IPS-NIHi7 (cell line): ENCODE results near the gene C2CD2L.
"Not testable (repeated sequence)": the region's sequence is repeated elsewhere in the genome, so short reads cannot be mapped to it uniquely, and the experiment has no call there.

Source experiments
- DNase-seq: peaks from one replicate; pipeline ENCODE4 v3.0.0; 2012; ENCODE audit warnings: mixed read lengths; ENCODE audit errors: extremely low spot score

C2CD2L gene

DNA sequence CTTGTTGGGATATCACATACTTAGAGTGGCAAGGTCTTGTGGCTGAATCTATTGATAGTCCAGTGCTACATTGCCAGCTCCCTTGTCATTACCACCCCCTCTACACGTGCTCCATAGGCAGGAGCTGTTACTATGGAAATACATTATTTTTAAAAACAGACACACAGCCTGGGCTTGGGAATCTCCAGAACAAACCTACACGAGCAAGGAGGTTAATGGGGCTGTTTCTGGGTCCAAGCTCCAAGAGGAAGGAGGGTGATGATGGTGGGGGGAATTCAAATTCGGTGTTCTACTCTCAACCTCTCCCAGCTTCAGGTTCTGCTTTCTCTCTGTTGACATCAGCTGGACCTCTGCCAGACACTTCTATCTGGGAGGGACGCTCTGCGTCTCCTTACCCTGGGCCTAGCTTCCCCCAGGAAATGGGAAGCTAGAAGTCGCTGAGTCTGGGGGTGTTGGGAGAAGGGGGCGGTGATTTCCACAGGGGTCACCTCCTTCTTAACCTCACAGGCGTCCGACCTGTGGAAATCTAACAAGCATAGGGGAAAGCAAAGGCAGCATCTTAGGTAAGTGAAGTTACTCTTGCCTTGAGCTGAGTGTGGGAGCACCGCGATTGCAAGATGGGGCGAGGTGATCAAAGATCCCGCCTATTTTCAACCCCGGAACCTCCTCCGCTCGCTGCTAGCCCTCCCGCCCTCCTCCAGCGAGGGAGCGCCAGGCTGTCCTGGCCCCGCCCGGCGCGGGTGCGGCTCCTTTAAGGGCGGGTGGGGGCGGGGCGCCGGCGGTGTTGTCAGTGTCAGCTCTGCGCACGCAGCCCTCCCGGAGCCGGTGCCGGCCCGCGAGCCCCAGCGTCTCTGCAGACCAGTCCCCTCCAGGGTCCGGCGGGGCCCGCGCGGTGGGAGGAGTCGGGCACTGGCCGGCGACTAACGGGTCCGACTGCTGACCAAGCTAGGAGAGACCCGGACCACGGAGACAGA is at the start of gene C2CD2L:
Gene C2CD2L, plus strand, starts transcription at position 781 of the 974 bp plus-strand sequence. CDS start 398 bp downstream, outside the sequence.
- peak; percentile 93 for DNase-seq

DNA sequence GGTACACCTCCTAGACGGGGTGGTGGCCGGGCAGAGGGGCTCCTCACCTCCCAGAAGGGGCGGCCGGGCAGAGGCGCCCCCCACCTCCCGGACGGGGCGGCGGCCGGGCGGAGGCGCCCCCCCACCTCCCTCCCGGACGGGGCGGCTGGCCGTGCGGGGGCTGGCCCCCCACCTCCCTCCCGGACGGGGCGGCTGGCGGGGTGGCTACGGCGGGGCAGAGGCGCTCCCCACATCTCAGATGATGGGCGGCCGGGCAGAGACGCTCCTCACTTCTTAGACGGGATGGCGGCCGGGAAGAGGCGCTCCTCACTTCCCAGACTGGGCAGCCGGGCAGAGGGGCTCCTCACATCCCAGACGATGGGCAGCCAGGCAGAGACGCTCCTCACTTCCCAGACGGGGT is 48.0 kb upstream of the C2CD2L start:
- not testable (repeated sequence) for DNase-seq

DNA sequence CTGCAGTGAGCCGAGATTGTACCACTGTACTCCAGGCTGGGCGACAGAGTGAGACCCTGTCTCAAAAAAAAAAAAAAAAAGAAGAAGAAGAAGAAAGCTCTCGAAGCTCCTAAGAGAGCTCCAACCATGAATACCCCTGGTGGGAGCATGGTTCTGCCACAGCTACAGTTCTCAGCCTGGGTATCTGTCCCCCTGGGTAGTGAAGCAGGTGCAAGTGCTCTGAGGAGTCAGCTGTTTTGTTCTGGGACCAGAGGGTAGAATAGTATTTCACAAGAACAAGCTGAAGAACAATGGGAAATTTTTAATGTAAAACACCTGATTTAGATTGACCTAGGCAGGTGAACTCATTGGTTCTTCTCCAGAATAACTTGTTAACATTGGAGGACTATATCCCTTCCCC is 45.9 kb upstream of the C2CD2L start:
- DNase-seq: no peak

DNA sequence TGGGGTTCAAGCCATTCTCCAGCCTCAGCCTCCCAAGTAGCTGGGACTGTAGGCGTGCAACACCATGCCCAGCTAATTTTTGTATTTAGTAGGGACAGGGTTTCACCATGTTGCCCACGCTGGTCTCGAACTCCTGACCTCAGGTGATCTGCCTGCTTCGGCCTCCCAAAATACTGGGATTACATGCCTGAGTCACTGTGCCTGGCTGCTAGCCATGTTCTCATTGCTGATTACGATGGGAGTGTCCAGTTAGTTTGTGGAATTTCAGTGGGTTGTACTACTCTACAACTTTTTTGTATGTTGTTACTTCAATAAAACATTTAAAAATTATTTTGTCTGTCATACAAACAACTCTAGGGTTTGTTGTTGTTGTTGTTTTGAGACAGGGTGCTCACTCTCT is 44.4 kb upstream of the C2CD2L start:
- no peak for DNase-seq

DNA sequence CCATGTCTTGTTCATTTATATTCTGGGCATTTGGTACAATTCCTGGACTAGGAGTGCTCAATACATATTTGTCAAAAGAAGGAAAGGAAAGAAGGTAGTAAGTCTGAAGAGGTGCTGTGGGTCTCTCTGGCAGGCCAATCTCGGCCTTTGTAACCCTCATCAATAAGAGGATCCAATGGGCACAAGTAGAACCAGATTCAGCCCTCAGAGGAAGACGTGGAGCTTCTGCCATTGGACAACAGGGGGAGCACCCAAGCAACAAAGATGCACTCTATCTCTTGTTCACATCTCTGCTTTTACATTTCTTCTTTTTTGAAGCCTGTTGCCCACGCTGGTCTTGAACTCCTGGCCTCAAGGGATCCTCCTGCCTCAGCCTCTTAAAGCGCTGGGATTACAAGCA is 41.8 kb upstream of the C2CD2L start:
- DNase-seq: peak; percentile 42

DNA sequence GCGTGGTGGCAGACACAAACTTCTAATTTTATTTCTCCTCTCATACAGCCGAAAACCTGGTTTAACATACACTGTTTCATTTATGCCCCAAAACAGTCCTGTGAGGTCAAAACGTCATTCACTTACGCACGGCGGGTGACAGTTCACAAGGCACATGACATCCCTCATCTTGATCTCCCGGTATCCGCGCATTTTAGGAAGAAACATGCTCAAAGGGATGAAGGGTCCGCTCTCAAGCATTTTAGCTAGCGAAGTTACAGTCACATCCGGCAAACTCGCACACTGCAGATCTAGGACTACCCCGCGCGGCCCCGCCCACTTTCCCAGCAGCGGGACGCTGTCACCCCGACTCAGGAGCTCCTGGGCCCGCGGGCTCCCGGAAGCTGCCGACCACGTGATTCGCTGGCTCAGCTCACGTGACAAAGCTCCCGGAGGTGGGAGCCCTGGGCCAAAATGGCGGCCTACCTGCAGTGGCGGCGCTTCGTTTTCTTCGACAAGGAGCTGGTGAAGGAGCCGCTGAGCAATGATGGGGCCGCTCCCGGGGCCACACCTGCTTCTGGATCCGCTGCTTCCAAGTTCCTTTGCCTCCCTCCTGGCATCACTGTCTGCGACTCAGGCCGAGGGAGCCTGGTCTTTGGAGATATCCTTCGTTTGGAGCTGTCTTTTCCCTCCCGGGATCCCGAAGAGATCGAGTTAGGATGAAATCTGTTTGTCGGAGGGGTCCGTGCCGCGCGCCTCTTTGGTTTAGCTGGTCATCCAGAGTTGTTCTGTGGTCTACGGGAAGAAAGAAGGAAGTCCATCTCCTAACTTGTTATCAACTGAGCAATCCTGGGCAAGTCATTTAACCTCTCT is 39.5 kb upstream of the C2CD2L start, which contains the start of gene VPS11:
Gene VPS11, plus strand, starts transcription at position 448 of the 852 bp plus-strand sequence. Its CDS starts 6 bp downstream, at position 454.
- DNase-seq: peak; percentile 99

DNA sequence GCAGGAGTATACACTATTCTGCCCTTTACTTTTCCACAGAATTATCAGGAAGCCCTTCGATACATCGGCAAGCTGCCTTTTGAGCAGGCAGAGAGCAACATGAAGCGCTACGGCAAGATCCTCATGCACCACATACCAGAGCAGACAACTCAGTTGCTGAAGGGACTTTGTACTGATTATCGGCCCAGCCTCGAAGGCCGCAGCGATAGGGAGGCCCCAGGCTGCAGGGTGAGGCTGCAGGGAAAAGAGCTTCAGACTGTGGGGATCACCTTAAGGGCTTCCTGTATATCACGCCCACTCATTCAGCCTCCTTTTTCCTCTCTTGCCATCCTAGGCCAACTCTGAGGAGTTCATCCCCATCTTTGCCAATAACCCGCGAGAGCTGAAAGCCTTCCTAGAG is 29.3 kb upstream of the C2CD2L start:
- DNase-seq: no peak

DNA sequence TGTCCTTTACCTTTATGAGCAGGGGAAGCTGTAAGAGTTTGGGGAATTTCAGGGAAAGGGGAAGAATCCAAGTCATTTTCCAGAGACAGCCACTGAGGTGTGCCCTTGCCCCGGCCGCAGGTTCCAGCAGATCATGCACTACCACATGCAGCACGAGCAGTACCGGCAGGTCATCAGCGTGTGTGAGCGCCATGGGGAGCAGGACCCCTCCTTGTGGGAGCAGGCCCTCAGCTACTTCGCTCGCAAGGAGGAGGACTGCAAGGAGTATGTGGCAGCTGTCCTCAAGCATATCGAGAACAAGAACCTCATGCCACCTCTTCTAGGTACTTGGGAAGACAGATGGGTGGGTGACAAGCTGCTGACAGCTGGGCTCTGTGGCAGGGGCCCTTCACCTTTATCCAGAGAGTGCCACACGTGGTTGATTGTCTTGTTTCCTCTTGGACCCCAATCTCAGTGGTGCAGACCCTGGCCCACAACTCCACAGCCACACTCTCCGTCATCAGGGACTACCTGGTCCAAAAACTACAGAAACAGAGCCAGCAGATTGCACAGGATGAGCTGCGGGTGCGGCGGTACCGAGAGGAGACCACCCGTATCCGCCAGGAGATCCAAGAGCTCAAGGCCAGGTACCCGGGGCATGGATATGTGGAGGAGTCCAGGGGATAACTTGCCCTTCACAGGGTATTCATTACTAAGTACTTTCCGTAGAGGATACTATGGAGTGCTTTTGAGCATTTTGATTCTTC is 28.3 kb upstream of the C2CD2L start:
- DNase-seq: no peak

DNA sequence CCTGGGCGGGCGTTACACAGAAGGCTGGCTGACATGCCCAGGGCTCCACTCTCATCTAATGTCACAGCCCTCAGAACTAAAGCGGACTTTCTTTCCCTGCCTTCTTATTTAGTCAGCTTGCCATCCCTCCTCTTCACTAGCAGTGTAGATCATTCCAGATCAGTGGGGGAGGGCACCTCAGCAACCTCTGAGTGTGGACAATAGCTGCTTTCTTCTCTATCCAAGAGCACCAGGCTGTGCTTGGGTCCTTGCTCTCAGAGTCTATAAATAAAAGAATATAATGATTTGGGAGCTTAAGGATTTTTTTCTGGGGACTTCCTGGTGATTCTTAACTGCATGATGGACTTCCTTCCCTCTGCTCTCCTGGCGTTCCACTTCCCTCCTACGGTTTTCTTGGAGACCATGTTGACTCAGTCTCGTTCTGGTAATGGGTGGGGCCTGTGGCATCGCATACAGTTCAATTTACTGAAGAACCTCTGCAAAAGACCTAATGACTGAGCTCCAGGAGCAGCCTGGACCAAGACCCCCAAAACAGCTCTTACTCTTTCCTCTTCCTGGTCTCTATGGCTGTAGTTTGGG is 25.4 kb upstream of the C2CD2L start:
- no peak for DNase-seq

DNA sequence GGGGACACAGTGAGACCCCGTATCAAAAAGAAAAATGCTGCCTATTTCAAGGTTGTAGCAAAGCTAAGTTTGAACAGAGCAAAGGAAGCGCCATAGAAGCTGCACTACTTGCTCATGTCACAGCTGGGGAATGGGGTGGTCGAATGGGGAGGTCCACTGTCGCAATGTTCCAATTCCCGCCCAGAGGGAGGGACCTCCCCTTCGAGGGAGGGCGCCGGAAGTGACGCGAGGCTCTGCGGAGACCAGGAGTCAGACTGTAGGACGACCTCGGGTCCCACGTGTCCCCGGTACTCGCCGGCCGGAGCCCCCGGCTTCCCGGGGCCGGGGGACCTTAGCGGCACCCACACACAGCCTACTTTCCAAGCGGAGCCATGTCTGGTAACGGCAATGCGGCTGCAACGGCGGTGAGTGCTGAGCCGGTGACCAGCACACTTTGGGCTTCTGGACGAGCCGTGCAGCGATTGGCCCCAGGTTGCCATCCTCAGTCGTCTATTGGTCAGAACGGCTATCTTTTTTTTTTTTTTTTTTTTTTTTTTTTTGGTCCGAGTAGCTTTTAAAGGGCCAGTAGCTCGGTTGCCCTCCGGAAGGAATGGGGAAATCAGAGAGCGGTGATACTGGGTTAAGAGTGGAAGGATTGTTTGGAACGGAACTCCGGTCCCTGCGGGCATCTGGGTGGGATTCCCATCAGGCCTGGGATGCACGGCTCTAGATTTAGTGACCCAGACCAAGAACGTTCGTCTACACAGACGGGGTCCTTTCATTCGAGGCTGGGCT is 22.3 kb upstream of the C2CD2L start, which contains the start of gene HMBS:
Gene HMBS, plus strand, starts transcription at position 219 of the 774 bp plus-strand sequence. Its CDS starts 153 bp downstream, at position 372.
- peak; percentile 95 for DNase-seq

DNA sequence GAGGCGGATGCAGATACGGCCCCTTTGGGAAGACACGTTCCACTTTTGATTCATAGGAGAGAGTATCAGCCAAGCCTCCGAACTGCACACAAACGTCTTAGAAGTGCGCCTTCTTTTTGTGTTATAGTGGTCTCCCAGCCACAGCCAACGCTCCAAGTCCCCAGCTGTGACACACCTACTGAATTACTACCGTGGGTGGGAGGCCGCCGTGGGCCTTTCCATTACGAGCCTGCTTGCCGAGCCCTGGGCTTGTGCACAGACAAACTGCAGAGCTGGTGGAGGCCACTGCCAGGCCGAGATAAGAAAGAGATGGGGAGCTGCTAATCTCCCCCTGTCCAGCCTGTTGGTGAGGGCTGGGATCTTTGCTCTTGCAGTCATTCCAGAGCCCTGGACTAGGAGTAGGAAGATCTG is 21.7 kb upstream of the C2CD2L start:
- DNase-seq: no peak

DNA sequence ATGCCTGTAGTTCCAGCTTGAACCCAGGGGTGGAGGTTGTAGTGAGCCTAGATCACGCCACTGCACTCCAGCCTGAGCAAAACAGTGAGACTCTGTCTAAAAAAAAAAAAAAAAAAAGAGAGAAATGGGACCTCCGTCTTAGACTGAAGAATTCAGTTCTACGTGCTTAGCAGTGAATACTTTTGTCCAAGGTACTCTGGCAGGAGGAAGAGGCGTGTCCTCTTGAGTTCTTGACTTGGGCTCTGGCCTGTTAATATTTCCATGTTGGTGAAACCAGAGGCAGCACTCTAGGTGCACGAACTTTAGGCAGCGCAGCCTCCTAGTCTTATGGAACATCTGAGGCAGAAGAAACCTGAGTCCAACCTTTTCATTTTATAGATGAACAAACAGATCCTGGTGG is 20.0 kb upstream of the C2CD2L start:
- DNase-seq: no peak

DNA sequence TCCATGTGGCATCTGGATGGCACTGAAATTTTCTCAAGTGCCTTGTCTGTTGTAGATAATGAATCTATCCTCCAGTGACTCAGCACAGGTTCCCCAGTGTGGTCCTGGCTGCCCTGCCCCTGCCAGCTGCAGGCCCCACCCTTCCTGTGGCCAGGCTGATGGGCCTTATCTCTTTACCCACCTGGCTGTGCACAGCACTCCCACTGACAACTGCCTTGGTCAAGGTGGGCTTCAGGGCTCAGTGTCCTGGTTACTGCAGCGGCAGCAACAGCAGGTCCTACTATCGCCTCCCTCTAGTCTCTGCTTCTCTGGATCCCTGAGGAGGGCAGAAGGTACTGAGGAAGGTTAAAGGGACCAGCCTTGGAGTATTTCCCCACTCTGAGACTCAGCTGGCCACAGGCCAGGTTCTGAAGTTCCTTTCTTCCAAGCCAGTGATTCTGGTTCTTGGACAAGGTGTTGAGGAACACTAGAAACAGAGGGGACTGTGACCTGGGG is 19.4 kb upstream of the C2CD2L start:
- no peak for DNase-seq

DNA sequence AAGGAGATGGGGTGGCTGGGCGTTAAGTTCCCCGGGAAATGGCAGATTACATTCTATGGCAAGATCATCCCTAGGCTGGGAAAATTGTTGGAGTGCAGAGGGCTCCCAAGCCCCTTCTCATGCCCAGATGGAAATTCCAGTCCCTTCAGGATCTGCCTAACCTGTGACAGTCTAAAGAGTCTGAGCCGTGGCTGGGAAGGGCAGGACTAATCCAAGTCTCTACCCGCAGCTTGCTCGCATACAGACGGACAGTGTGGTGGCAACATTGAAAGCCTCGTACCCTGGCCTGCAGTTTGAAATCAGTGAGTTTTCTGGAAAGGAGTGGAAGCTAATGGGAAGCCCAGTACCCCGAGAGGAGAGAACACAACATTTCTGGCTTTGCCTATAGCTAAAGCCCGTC is 18.7 kb upstream of the C2CD2L start:
- no peak for DNase-seq

DNA sequence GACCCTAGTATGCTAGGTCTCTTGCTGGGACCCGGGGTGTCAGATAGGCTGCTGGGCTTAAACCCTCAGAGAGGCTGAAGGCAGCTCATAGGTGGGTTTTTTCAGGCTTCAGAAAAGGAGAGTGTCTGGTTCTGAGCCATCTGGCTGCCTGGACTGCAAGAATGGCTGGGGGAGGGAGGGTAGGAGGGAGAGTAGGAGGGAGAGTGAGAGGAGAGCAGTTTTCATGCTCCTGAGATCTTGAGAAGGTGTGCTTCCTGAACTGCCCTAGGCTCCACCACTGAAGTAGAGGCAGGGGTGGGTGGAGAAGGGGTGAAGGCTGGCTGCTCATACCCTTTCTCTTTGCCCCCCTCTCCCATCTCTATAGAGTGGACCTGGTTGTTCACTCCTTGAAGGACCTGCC is 17.8 kb upstream of the C2CD2L start:
- no peak for DNase-seq

DNA sequence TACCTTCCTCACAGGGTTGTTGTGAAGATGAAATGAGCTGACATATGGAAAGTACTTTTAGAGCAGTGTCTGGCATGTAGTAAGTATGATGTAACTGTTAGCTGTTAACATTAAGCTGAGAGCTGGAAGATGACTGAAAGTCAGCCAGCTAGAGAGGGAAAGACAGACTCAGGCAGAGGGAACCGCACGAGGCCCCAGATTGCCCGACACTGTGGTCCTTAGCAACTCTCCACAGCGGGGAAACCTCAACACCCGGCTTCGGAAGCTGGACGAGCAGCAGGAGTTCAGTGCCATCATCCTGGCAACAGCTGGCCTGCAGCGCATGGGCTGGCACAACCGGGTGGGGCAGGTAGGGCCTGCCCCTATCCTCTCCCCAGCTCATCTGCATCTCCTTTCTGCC is 16.0 kb upstream of the C2CD2L start:
- no peak for DNase-seq

DNA sequence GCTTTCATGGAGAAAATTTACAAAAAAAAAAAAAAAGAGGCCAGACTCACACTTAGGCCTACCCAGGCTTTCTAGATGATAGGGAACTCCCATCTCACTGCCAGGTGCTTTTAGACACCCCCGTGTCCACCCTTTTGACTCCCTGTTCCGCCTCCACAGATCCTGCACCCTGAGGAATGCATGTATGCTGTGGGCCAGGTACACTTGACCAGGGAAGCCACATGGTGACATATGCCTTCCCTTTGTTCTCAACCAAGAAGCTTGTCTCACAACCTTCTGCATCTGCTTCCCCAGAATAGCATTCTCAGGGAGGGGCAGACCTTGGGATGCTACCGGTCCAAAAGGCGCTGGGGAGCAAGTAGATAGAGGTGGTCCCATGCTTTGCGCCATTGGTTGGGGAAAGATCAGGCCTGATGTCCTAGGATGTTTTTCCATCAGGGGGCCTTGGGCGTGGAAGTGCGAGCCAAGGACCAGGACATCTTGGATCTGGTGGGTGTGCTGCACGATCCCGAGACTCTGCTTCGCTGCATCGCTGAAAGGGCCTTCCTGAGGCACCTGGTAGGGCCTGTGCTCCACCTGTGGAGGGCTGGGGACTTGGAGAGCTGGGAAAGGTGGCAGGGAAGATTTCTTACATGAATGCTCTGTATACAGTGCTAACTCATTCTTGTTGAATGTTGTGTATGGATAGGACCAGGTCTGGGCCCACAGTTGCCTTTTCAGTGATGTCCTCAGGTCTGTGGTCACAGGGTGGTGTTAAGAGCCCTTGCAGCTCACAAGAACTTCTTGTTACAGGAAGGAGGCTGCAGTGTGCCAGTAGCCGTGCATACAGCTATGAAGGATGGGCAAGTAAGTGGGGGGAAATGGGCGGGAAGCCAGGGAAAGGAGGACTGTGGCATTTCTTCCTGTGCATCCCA is 14.9 kb upstream of the C2CD2L start:
- DNase-seq: no peak

DNA sequence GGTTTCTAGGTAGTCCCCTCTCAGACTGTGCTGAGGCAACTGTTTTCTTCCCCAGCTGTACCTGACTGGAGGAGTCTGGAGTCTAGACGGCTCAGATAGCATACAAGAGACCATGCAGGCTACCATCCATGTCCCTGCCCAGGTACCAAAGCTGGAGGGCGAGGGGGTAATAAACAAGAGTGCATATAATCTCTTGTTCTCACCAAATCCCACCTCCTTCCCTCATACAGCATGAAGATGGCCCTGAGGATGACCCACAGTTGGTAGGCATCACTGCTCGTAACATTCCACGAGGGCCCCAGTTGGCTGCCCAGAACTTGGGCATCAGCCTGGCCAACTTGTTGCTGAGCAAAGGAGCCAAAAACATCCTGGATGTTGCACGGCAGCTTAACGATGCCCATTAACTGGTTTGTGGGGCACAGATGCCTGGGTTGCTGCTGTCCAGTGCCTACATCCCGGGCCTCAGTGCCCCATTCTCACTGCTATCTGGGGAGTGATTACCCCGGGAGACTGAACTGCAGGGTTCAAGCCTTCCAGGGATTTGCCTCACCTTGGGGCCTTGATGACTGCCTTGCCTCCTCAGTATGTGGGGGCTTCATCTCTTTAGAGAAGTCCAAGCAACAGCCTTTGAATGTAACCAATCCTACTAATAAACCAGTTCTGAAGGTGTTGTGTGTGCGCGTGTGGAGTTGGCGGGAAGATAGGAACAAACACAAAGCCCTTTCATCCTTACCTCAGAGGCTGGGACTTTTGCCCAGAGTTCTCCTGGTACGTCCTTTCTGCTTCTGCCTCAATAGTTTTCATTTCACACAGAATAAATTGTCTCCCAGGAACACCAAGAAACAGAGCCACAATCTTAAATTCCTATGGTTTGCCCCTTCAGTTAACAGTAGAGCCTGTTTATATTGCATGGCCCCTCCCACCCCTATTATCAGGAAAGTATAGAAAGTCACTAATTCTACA is 14.0 kb upstream of the C2CD2L start:
- DNase-seq: no peak
